GM18520 (cell line): ENCODE measurements around the gene FBF1.

ENCODE experiments used
- ATAC-seq: cut with Tn5 transposase; IDR thresholded peaks from one replicate; pipeline ENCODE4 v1.9.1; 2021; ENCODE audit not compliant: unreplicated experiment

FBF1 gene

DNA sequence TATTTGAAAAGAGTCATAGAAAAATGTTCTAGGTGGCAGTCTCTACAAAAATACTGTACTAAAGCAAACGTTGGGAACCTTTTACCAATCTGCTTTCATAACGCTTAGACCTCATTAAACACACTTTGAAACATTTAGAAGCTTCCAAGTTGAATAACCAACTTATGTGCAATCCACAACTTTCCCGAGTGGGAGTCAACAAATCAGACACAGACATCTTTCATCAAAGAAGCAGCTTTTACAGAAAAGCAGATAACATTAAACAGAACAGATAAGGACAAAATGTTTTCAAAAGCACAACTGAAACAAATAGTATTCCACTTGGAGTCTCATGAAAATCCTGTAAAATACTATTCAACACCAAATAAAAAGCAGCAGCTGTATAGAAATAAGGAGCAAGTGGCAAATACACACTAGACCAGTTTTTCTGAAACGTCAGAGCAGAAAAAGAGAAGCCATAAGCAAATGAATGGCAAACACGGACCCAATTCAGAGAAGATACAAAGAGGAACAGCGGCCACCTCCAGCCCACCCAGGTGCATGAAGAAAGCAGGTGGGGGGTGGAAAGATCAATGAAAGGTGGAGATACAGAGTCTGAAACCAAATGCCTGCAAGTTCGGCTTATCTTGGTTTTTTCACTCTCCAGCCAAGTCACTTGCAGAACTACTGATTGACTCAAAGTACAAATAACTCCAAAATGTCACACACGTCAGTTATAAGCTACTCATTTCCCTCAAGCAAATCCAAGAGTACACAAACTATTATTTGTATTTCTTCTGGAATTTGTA, 18.4 kb upstream of the FBF1 start:
- ATAC-seq = no peak

DNA sequence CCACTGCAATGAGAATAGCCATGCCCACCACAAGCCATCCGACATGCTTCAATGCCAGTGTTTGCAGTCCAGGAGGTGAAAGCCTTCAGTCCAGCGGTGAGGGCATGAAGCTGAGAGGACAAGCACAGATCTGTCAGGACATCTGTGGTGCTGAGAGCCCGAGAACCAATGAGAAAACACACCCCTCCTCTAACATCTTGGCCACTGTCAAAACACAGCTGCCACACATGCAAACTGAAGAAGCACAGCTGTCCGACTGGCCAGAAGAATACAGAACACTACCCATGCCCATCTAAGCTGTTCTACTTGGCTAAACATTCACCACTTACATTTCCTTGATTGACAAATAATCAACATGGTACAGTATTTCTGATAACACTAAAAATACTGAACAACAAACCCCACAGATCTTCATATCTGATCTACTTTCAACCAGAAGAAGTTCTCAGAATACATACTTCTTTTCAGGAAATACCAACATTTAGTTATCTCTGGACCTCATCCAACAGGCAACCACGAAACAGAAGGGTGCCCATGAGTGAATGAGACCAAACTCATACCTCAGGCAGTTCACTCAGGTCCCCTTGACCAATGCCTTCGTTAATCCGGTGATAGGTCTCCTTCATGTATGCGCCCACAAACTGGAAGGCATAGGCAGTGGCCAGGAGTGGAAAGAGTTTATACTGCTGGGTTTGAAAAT, 10.2 kb upstream of the FBF1 start:
- ATAC-seq = no peak

DNA sequence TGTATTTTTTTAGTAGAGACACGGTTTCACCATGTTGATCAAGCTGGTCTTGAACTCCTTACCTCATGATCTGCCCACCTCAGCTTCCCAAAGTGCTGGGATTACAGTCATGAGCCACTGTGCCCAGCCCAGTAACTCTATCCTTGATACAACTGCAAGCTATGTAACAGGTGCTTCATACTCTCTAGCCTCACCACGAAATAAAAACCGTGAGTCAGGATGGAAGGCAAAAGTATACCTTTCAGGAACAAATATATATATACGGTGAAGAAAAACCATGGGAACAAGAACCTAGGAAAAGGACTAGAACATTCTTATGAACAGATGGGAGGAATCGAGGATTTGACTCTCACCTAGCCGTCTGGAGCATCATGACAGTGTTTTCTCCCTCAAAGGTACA, 9.6 kb upstream of the FBF1 start:
- no peak for ATAC-seq

DNA sequence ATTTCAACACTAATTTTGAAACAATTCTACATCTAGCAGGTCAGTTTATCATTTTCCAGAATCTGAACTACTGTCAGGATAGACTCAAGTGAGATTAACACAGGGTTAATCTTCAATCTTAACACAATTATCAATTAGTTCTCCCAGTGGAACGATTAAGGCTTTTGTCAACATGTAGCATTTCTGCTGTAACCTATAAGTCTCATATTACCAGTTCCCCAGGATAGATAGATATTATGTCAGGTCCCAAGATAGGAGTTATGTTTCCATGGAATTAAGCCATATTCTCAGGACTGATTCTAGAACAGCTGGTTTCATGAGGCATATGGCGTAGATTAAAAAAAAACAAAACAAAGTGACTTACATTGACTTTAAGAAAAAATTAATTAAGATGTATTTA, 4.4 kb upstream of the FBF1 start:
- ATAC-seq = no peak

DNA sequence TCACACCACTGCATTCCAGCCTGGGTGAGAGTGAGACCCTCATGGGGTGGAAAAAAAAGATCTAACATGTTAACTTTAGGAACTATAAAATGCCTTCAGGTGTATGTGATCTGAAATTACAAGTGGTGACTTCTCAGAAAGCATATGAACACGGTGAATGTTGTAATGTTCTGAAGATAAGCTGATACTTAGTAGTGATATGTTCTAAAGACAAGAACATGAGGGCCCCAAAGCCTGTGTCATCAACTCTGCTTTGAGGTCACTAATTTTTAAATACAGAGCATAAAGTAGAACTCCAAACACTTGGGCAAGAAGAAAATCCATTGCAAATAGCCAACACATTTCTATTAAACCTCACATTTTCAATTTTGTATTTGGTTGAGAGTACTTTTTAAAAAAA, 2.6 kb upstream of the FBF1 start:
- no peak for ATAC-seq

DNA sequence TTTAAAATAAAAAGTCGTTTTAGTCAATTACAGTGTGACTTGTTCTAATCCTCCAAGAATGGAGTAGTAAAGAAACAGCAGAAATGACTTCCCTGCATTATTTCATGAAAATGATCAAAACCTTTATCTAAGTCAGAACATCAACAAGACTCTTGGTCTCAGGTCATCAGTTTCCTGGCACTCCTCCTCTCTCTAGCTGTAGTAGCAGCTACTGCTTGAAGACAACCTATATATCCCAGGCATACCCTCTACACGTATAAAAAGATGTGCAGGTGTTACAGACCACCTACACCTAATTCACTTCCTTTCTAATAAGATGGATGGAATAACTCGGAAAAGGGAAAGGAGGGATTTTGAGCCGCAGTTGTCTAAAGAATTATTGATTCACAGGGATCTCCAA, 1.6 kb upstream of the FBF1 start:
- ATAC-seq = no peak

DNA sequence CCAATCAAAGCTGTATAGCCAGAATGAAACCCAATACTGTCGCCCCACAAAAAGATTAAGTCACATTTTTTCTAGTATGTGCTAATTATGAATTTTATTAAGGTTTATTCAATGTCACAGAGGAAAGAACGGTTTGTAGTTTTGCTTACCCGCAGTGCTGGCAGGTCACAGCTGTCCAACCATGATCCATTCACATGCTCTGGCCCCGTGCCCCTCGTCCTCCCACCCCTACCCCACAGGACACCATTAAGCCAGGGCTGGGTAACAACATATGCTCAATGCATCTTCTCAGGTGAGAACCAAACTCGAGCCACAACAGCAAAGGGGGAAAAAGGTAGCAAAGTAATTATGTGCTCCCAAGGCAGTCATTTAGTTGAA, 589 bp upstream of the FBF1 start:
- no peak for ATAC-seq

DNA sequence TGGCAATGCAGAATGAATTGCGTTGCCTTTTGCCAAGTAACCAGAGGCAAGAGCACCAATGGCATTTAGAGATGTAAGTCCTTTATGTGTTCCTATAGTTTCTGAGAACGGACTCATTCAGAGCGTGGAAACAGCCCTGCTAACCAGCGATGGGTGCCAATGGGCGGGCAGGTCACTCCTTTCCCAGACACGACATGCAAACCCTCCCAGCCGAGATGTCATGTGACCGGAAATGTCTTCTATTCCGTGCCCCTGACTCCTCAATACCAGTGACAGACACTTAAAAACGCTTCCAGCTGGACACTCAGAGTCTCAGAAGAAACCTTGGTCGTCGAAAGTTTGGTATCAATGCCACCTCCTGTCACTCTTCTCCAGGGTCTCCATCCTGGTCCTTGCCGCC, 3.2 kb downstream of the FBF1 start:
- no peak for ATAC-seq

DNA sequence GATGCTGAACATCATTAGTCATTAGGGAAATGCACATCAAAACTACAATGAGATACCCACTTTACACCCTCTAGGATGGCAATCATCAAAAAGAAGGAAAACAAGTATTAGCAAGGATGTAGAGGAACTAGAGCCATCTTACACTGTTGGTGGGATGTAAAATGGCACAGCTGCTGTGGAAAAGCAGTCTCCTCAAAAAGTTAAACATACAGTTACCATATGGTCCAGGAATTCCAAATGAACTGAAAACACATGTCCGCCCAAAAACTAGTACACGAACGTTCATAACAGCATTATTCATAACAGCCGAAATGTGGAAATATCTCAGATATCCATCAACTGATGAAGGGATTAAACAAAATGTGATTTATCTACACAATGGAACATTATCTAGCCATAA, 7.0 kb downstream of the FBF1 start:
- no peak for ATAC-seq

DNA sequence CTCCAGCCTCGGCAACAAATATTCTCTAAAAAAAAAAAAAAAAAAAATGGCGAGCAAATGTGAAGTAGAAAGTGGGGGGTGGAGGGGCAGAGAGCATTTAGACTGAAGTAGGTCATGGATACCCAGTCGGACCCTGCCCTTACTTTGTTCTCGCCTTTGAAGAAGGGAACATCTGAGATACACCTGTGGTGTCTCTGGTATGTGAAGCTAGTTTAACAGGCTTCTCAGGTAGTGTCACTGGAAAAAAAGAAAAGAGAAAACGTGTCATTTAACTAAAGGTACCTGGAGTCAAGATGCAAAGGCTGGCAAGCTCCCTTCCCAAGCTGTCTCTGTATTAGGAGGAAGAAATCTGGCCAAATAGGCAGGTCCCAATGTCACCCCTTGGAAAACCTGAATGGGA, 8.0 kb downstream of the FBF1 start:
- no peak for ATAC-seq

DNA sequence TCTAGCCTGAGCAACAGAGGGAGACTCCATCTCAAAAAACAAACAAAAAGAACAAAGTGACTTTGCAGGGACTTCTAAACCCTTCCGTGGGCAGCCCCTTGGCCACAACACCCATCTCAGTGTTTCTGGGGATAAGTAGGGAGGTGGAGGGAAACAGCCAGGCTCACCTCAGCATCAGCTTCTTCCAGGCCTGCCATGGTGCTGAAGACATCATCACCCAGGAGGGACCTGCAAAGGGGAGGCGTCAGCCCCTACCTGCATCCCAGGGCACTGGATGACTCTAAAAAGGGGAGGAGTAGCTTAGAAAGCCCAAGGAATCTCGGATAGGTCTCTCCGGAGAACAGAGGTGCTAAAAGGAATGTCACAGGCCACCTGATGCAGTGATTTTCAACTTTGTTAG, 9.8 kb downstream of the FBF1 start:
- ATAC-seq = no peak

DNA sequence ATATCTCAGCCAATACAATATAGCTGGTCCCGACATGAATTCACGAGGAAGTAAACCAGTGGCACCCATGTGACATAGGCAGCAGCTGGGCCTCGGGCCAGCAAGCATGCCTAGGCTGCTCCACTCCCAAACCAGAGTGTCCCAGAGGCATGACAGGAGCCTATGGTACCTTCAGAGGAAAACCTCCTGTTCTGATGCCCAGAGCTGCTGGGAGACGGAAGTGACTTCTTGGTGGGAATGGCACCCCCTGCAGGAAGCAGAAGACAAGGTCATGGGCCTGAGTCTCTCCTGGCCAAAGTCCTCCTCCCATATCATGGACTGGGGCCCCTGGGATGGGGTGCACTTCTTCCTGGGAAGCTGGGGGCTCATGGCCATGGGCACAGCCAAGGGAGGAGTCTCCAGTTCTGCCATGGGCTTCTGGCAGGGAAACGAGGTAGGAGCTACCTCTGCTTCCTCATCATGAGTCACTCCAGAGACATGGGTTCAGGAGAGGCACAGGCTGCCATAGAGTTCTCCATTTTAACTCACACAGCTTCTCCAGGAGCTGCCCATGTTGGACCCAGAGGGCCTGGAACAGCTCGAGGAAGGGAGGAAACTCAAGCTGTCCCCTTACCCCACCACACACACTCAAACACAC, 13.4 kb downstream of the FBF1 start:
- ATAC-seq = no peak

DNA sequence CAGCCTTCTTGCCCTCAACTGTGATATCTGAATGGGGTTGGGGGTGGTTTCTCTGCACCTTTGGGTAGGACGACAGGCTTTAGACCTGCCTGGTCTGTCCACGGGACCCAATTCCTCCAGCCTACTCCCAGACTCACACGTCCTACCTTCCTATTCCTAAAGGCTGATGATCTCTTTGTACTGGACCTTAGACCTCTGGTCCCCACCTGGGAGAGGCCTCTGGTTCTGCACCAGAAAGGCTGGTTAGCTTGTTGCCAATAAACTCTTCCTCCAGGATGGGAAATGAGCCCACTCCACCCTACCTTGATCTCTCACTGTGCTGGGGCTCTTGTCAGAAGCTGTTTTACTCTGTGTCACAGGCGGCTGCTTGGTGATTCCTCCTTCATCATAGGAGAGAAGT, 14.4 kb downstream of the FBF1 start:
- no peak for ATAC-seq

DNA sequence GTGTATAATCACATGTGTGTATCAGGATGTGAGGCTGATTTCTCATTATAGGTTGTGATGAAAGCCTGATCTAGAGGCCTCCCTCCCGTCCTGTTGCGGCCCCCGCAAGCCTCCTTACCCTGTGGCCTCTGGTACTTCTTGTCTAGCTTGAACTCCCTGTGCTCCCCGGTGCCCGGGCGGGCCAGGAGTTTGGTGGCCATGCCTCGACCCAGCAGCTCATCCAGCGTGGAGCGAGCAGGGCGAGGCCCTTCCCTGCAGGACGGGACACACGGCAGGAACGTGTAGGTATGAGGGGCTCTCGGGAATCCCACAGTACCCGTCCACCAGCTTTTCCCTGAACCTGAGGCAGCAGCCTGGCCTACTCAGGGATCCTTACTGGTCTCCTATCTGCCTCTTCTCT, 14.9 kb downstream of the FBF1 start:
- ATAC-seq = no peak

DNA sequence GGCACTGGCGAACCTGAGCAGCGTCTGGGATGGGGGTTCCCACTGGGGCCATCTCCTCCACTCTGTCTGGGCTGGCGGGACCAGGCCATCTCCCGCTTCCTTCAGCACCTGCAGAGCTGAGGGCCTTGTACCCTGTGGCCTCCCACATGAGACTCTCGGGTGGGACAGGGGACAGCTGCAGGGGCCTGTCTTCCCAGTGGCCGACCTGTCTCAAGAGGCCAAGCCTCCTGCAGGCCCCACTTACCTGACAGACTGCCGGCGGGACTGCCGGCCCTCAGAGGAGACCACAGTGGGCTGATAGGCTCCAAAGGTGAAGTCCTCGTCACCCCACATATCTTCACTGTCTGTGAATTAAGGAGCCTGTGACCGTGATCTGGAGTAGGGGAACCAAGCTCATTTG, 15.7 kb downstream of the FBF1 start:
- ATAC-seq = no peak

DNA sequence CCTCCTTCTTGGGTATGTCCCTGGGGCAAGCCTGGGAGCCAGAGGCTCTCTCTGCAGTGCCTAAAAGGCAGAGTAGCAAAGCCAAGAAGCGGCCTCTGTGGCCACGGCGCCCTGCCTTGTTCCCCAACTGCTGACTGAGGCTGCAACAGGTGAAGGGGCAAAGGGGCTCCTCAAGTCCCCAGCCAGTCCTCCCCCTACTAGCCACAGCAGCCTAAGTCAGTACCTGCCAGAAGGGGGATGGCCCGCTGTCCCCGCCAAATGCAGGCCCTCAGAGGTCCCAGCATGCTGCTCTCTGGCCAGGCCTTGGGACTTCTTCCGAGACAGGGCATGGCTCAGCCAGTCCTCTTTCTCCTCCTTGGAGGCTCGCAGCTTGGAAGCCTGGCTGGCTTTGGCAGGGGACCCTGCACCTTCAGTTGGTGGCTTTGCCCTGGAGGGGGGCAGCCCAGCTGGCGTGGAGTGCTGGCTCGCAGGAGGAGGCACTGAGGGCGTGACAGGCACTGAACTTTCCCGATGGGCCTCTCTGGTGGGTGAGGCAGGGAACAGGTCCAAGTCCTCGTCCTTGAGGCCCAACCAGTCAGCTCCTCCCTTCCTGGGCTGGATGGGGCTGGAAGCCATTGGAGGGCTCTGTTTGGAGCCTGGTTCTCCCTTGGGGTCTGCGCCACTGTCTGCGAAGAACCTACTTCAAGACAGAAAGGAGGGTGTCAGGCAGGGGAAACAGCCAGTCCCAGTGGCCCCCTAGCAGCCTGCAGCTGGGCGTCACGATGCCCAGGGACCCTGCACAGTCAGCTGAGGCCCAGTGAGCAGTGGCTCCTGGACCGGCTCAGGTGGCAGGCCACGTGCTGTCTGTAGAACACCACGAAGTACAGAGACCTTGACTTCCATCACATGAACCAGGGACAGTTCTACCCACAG, 17.6 kb downstream of the FBF1 start:
- no peak for ATAC-seq

DNA sequence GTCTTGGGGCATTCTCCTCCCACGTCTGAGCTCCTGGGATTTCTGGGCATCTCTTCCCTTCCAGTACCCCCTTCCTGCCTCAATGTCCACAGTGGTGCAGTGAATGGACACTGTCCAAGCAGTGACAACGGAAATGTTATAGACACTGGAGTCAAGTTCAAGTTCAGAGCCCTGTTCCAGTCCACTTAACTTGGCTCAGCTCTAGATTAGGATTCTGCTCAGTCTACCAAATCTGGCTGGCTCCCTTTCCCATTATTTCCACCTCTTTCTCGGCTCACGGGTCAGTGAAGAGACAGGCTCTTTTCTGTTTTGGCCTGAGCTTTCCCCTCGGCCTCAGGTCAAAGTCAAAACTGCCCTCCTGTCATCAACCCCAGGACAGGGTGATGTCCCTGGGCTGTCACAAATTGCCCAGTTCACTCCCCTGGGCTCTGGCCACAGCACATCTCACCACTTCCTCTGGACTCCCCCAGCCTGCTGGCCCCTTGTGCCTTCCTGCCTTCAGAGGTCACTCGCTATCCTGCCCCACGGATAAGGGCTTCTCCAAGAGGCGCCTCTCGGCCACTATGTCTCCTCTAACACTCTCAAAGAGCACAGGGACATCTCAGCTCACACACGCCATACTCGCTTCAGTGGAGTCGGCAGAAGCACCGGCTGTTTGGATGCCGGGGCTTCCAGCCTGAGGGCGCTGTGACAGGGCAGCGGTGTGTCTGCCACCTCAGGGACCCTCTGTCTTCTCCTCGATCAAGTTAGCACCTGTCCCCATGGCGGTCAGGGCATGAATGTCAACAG, 18.5 kb downstream of the FBF1 start:
- no peak for ATAC-seq

DNA sequence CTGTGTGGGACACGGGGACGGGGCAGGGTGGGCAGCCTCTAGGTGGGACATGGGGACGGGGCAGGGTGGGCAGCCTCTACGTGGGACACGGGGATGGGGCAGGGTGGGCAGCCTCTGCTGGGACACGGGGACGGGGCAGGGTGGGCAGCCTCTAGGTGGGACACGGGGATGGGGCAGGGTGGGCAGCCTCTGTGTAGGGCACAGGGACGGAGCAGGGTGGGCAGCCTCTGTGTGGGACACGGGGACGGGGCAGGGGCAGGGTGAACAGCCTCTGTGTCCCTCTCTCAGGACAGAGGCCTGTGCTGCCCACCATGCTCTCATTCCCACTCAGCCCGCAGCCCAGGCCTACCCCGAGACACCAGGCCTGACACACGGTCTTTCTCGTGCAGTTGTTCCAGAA, 19.2 kb downstream of the FBF1 start:
- no peak for ATAC-seq

DNA sequence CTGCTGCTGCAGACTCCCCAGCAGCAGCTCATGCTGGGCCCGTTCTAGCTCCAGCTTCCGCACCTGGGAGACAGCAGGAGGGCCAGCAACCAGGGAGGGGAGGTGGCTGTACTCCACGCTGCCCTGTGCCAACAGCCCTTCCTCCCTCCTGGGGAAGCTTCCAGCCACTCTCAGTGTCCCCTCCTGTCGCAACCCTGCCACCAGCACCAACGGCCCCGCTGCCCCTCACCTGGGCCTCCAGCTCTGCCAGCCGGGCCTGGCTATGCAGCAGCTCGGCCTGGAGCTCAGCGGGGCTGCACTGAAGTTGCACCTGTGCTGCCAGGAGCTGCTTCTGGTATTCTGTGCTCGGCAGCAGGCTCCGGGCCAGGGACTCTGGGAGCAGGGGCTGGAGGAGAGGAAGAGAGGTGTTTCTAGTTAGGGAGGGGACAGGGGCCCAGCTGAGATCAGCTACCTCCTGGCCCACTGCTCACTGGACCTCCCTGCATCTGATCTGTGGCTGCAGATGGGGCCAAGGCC, 20.7 kb downstream of the FBF1 start:
- no peak for ATAC-seq

DNA sequence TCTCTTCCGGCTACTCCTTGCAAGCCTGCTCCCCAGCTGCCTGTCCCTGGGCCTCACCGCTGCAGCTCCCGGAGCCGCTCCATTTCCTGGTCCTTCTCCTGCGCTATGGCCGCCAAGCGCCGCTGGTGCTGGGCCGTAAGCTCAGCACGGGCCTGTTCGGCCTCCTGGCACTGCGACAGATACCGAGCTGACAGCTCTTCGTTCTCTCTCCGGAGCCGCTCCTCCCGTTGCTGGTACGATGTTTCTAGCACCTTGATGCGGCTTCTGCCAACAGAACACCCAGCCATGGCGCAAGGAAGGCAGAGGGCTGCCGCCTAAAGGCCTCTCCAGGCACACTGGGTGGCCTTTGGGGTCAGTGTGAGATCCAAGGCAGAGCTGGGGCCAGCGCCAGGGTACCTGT, 21.2 kb downstream of the FBF1 start:
- ATAC-seq = no peak
